Stimulated activated CD8-positive, alpha-beta memory T cell treated with anti-CD3 and anti-CD28 coated beads, Interleukin-2, amount 100 ng/mL, for 1 hour (primary cell): ENCODE results near the gene DYNC1LI1.
A peak's percentile ranks its signal among the peaks of the same experiment; 100 is the strongest.

ENCODE experiments used
- DNase-seq, 2 donors: peaks; one replicate each; pipeline ENCODE4 v3.0.0-alpha.2; 2020; ENCODE audit warnings: low read depth in 2 of 2

The DYNC1LI1 gene

GRCh38 chr3:32570421-32571191 lies at the start of gene DYNC1LI1:
Gene DYNC1LI1 (minus strand): TSS chr3:32570858. CDS start chr3:32570770, 88 bp downstream.
- DNase-seq: peak; percentile 88 to 90

- no peak for DNase-seq
Observed at GRCh38 chr3:32619395-32619794, 48.7 kb upstream of the DYNC1LI1 start.

- no peak for DNase-seq
Observed at GRCh38 chr3:32616267-32616962, 45.8 kb upstream of the DYNC1LI1 start.

- no peak for DNase-seq
Observed at GRCh38 chr3:32614956-32615355, 44.3 kb upstream of the DYNC1LI1 start.

- no peak for DNase-seq
Observed at GRCh38 chr3:32613183-32613582, 42.5 kb upstream of the DYNC1LI1 start.

- DNase-seq: no peak
Observed at GRCh38 chr3:32612547-32612946, 41.9 kb upstream of the DYNC1LI1 start.

GRCh38 chr3:32607522-32607921 lies 36.9 kb upstream of the DYNC1LI1 start:
- no peak for DNase-seq

- DNase-seq: no peak
Observed at GRCh38 chr3:32606960-32607359, 36.3 kb upstream of the DYNC1LI1 start.

- no peak for DNase-seq
Observed at GRCh38 chr3:32606277-32606676, 35.6 kb upstream of the DYNC1LI1 start.

GRCh38 chr3:32603064-32603463 lies 32.4 kb upstream of the DYNC1LI1 start:
- DNase-seq: no peak

- no peak for DNase-seq
Observed at GRCh38 chr3:32602206-32602605, 31.5 kb upstream of the DYNC1LI1 start.

GRCh38 chr3:32601722-32602121 lies 31.1 kb upstream of the DYNC1LI1 start:
- DNase-seq: no peak

- DNase-seq: no peak
Observed at GRCh38 chr3:32597656-32598055, 27.0 kb upstream of the DYNC1LI1 start.

- no peak for DNase-seq
Observed at GRCh38 chr3:32596909-32597369, 26.3 kb upstream of the DYNC1LI1 start.

- no peak for DNase-seq
Observed at GRCh38 chr3:32596282-32596908, 25.7 kb upstream of the DYNC1LI1 start.

GRCh38 chr3:32595323-32595722 lies 24.7 kb upstream of the DYNC1LI1 start:
- no peak for DNase-seq

GRCh38 chr3:32593903-32594525 lies 23.4 kb upstream of the DYNC1LI1 start:
- DNase-seq: no peak

GRCh38 chr3:32592696-32593353 lies 22.2 kb upstream of the DYNC1LI1 start:
- no peak for DNase-seq

GRCh38 chr3:32592011-32592410 lies 21.4 kb upstream of the DYNC1LI1 start:
- no peak for DNase-seq

- no peak for DNase-seq
Observed at GRCh38 chr3:32591186-32591585, 20.5 kb upstream of the DYNC1LI1 start.

GRCh38 chr3:32586356-32586755 lies 15.7 kb upstream of the DYNC1LI1 start:
- DNase-seq: no peak

GRCh38 chr3:32584660-32585059 lies 14.0 kb upstream of the DYNC1LI1 start:
- DNase-seq: no peak
